Measurements from ENCODE around the gene CLK4. TPM values are rescaled to one million over a fixed set of nuclear protein-coding genes. Genes with fewer than 3 reads are reported as not detected.

Gene CLK4
- total RNA-seq, 3 donors from 2014 or later (not counting 1 experiment from before 2014, with no cell fraction given) = 71.2 to 81.8 (median 78.0) TPM

DNA sequence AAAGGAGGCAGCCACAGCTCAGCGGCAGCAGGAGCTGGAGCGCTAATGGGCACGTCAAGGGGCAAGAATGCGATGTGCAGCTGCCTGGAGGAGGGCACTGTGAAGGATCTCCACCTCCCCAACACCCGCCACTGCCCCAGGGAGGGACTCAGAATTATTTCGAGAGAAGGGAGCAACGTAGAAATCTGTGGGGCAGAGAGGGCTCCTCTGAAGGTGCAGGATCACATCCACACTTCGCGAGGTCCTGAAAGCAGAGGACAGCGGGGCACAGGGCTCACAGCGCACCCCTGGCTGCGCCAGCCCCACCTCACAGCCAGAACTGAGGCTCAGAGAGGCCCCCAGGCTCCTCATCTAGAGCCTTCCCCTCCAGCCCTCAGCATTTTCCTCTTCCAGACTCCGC is 44.6 kb downstream of the CLK4 start:
- Mint-ChIP-seq H3K36me3 (no peaks in the 10 kb centered on the region), H3K9me3 (no peaks in the 10 kb centered on the region), H3K27ac (no peak overlapping the region), H3K4me1 (no peaks in the 10 kb centered on the region), H3K4me3 (no peak overlapping the region), H3K27me3 (ENCODE audit: low read depth in 2 of 2) (peaks cover 15 to 44% of the 10 kb centered on the region in 2 donors)
- H3K27ac ChIP-seq (ENCODE audit: low read length) = no peak overlapping the region
- no peak for ATAC-seq
- intact Hi-C loops (cut with micrococcal nuclease) = no loop called here
- TF ChIP-seq, protein P1, sequence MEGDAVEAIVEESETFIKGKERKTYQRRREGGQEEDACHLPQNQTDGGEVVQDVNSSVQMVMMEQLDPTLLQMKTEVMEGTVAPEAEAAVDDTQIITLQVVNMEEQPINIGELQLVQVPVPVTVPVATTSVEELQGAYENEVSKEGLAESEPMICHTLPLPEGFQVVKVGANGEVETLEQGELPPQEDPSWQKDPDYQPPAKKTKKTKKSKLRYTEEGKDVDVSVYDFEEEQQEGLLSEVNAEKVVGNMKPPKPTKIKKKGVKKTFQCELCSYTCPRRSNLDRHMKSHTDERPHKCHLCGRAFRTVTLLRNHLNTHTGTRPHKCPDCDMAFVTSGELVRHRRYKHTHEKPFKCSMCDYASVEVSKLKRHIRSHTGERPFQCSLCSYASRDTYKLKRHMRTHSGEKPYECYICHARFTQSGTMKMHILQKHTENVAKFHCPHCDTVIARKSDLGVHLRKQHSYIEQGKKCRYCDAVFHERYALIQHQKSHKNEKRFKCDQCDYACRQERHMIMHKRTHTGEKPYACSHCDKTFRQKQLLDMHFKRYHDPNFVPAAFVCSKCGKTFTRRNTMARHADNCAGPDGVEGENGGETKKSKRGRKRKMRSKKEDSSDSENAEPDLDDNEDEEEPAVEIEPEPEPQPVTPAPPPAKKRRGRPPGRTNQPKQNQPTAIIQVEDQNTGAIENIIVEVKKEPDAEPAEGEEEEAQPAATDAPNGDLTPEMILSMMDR (IDR thresholded peaks at IDR 0.05) = no peak
- H3K27me3 ChIP-seq (ENCODE audit: control insufficient read depth, insufficient read depth, low read length) = peaks cover 4% of the 10 kb centered on the region
- no peaks in the 10 kb centered on the region for H3K9me3 ChIP-seq (ENCODE audit: control insufficient read depth, insufficient read depth, low read length)
- 90% methylated on average over 13 of the region's 13 CpGs for WGBS (ENCODE audit: insufficient coverage)
- H3K4me1 ChIP-seq (ENCODE audit: control insufficient read depth, insufficient read depth, low read length) = no peaks in the 10 kb centered on the region
- DNase-seq = no peak
- no peaks in the 10 kb centered on the region for H3K36me3 ChIP-seq (ENCODE audit: control insufficient read depth, insufficient read depth, low read length)
- no peak overlapping the region for H3K4me3 ChIP-seq (ENCODE audit: low read length)

DNA sequence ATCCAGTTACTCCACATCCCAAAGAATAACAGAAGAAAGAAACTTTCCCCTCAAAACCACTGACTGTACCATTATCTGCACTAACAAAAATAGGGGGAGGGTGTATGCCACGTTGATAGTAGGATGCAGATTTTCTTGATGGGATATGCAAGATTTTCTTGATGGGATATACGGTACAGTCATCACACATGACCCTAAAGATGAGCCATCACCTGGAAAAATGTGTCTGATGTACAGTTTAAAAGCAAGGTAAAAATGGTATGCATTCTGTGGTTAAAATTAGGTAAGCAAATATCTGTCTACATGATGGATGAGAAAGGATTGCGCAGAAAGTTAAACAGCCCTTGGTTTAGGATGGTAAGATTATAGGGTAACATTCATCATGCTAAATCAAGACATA is 45.2 kb downstream of the CLK4 start:
- WGBS (ENCODE audit: insufficient coverage) = 85% methylated on average over 3 of the region's 3 CpGs

GRCh38 chr5:178580271-178580955 is 46.4 kb downstream of the CLK4 start:
- ATAC-seq (no peak), DNase-seq (no peak)
- 88% methylated on average over 15 of the region's 15 CpGs for WGBS (ENCODE audit: insufficient coverage)
- Mint-ChIP-seq H3K27ac (no peak overlapping the region), H3K4me1 (no peaks in the 10 kb centered on the region), H3K27me3 (ENCODE audit: low read depth in 2 of 2) (peaks cover 16 to 31% of the 10 kb centered on the region in 2 donors), H3K36me3 (no peaks in the 10 kb centered on the region), H3K9me3 (no peaks in the 10 kb centered on the region), H3K4me3 (no peak overlapping the region)
- Histone ChIP-seq H3K27me3 (ENCODE audit: control insufficient read depth, insufficient read depth, low read length) (peaks cover 6% of the 10 kb centered on the region), H3K27ac (ENCODE audit: low read length) (no peak overlapping the region), H3K36me3 (ENCODE audit: control insufficient read depth, insufficient read depth, low read length) (no peaks in the 10 kb centered on the region), H3K4me3 (ENCODE audit: low read length) (no peak overlapping the region), H3K4me1 (ENCODE audit: control insufficient read depth, insufficient read depth, low read length) (no peaks in the 10 kb centered on the region), H3K9me3 (ENCODE audit: control insufficient read depth, insufficient read depth, low read length) (no peaks in the 10 kb centered on the region)
- TF ChIP-seq, protein P1 (IDR thresholded peaks at IDR 0.05) = no peak
- intact Hi-C loops (cut with micrococcal nuclease) = no loop called here

More for the DNA sequence above, 45.2 kb downstream of the CLK4 start:
- Histone ChIP-seq H3K4me1 (ENCODE audit: control insufficient read depth, insufficient read depth, low read length) (no peaks in the 10 kb centered on the region), H3K27me3 (ENCODE audit: control insufficient read depth, insufficient read depth, low read length) (peaks cover 6% of the 10 kb centered on the region), H3K36me3 (ENCODE audit: control insufficient read depth, insufficient read depth, low read length) (no peaks in the 10 kb centered on the region), H3K27ac (ENCODE audit: low read length) (no peak overlapping the region), H3K4me3 (ENCODE audit: low read length) (no peak overlapping the region), H3K9me3 (ENCODE audit: control insufficient read depth, insufficient read depth, low read length) (no peaks in the 10 kb centered on the region)
- Mint-ChIP-seq H3K9me3 (no peaks in the 10 kb centered on the region), H3K36me3 (no peaks in the 10 kb centered on the region), H3K27ac (no peak overlapping the region), H3K4me3 (no peak overlapping the region), H3K4me1 (no peaks in the 10 kb centered on the region), H3K27me3 (ENCODE audit: low read depth in 2 of 2) (peaks cover 17 to 37% of the 10 kb centered on the region in 2 donors)
- no peak for ATAC-seq
- TF ChIP-seq, protein P1 (IDR thresholded peaks at IDR 0.05) = no peak
- intact Hi-C loops (cut with micrococcal nuclease) = no loop called here
- DNase-seq = no peak

DNA sequence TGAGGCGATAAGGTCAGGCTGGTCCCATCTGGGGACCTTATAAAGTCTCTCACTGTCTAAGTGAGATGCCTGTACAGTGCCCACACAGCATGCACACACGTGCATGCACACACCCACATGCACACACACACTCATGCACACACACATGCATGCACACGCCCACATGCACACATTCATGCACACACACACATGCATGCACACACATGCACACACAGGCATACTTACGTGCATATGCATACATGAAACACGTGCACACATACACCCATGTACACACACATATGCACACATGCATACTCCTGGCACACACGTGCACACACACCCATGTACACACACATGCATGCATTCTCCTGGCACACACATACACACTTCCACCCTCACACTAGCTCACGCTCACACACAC is 48.9 kb downstream of the CLK4 start:
- H3K27me3 Mint-ChIP-seq (ENCODE audit: low read depth in 2 of 2) = peaks cover 29 to 46% of the 10 kb centered on the region in 2 donors
- DNase-seq = no peak
- no peak for ATAC-seq
- H3K4me1 Mint-ChIP-seq = no peaks in the 10 kb centered on the region
- no peaks in the 10 kb centered on the region for H3K36me3 Mint-ChIP-seq
- no peaks in the 10 kb centered on the region for H3K9me3 ChIP-seq (ENCODE audit: control insufficient read depth, insufficient read depth, low read length)
- no peak overlapping the region for H3K27ac ChIP-seq (ENCODE audit: low read length)
- H3K27me3 ChIP-seq (ENCODE audit: control insufficient read depth, insufficient read depth, low read length) = peaks cover 6% of the 10 kb centered on the region
- H3K4me3 ChIP-seq (ENCODE audit: low read length) = no peak overlapping the region
- no peaks in the 10 kb centered on the region for H3K9me3 Mint-ChIP-seq
- H3K27ac Mint-ChIP-seq = no peak overlapping the region
- 87% methylated on average over 7 of the region's 7 CpGs for WGBS (ENCODE audit: insufficient coverage)
- intact Hi-C loops (cut with micrococcal nuclease) = no loop called here
- no peaks in the 10 kb centered on the region for H3K4me1 ChIP-seq (ENCODE audit: control insufficient read depth, insufficient read depth, low read length)
- H3K4me3 Mint-ChIP-seq = no peak overlapping the region
- TF ChIP-seq, protein P1 (IDR thresholded peaks at IDR 0.05) = no peak
- no peaks in the 10 kb centered on the region for H3K36me3 ChIP-seq (ENCODE audit: control insufficient read depth, insufficient read depth, low read length)

Data from natural killer cell (primary cell).